Measurements from ENCODE around the gene SHROOM3.

- TF ChIP-seq, protein P1, sequence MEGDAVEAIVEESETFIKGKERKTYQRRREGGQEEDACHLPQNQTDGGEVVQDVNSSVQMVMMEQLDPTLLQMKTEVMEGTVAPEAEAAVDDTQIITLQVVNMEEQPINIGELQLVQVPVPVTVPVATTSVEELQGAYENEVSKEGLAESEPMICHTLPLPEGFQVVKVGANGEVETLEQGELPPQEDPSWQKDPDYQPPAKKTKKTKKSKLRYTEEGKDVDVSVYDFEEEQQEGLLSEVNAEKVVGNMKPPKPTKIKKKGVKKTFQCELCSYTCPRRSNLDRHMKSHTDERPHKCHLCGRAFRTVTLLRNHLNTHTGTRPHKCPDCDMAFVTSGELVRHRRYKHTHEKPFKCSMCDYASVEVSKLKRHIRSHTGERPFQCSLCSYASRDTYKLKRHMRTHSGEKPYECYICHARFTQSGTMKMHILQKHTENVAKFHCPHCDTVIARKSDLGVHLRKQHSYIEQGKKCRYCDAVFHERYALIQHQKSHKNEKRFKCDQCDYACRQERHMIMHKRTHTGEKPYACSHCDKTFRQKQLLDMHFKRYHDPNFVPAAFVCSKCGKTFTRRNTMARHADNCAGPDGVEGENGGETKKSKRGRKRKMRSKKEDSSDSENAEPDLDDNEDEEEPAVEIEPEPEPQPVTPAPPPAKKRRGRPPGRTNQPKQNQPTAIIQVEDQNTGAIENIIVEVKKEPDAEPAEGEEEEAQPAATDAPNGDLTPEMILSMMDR (IDR thresholded peaks at IDR 0.05), result no peak
- TF ChIP-seq POLR2A (IDR thresholded peaks at IDR 0.05), result no peak
Measured at GRCh38 chr4:76696109-76696508, 261.1 kb downstream of the SHROOM3 start.

Data from adrenal gland (tissue), 5 donors.